Skin epidermis (tissue), 12 donors: Measurements from ENCODE around the gene ATP5F1D.

Experiments used
- H3K27ac ChIP-seq, 21 experiments: fragments of 200-600 bp; sonication (generic) in 11 of 21; one replicate each; pipeline ENCODE4 v1.5.0; 2020; ENCODE audit warnings: mild to moderate bottlenecking in 3 of 21, inconsistent platforms in 2 of 21, moderate library complexity in 2 of 21
- H3K4me3 ChIP-seq, 7 experiments: fragments of 200-600 bp; sonication (generic) in 2 of 7; one replicate each; pipeline ENCODE4 v1.5.0; 2020; ENCODE audit warnings: inconsistent platforms in 2 of 7, mild to moderate bottlenecking in 2 of 7, moderate library complexity in 1 of 7

ATP5F1D gene

DNA sequence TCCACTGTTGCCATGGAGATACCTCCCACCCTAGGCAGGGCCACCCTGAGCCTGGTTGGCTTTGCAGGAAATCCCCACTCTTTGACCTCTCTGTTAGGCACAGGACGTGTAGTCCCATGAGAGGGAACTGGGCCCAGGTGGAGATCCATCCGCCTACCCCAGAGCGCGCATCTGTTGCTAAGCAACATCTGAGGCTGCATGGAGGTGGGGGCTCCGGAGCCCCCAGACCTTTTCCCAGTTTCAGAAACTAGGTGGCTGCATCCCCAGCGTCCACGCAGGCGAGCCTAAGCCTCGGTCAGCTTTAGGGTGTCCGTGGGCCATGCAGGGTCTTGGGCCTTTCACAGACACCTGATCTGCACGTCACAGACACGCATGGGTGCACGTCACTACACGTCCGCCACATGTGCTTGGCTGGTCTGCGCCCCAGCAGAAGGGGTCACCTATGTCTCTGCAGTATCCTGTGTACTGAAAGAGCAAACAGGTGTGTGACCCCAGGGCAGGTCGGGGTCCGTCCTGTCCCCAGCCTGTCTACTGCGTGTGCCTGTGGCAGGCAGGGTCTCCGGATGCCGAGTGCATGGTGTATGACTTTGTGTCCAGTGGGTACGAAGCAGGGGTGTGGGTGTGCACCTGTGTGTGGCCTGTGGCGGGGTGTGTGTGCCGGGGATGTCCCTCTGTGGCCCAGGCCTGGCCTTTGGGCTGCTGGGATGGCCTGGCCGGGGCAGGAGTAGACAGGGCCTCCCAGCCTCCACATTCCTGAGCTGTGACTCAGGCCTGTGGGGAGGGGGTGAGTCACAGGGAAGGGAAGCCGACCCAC lies 23.5 kb downstream of the ATP5F1D start:
- Histone ChIP-seq H3K27ac (peak overlapping the region in 20 of 21 experiments; percentile 71 to 99 (median 86)), H3K4me3 (no peak overlapping the region)

DNA sequence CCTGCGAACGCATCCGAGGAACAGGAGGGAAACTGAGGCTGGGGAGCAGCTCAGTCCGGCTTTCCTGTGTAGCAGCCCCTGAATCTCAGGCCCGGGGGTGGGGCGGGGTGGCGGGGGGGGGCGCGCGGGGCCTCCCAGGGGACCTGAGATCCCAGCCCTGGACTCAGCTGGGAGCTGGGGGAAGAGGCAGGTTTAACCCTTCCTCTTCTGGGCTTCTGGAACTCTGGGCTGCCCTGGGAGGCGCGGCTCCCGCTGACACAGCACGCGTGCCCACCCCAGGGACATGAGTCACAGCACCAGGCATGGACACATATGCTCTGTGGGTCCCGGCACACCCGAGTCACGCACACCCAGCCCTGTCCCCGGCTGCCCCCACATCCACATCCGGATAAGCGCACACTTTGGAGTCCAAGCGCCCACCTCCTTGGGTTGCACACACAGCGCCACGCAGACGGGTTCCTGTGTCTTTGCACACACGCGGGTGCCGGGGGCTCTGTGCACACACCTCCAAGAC lies 24.1 kb downstream of the ATP5F1D start:
- Histone ChIP-seq H3K27ac (peak overlapping the region; percentile 29 to 99 (median 86)), H3K4me3 (peak overlapping the region; percentile 32 to 59 (median 51))

DNA sequence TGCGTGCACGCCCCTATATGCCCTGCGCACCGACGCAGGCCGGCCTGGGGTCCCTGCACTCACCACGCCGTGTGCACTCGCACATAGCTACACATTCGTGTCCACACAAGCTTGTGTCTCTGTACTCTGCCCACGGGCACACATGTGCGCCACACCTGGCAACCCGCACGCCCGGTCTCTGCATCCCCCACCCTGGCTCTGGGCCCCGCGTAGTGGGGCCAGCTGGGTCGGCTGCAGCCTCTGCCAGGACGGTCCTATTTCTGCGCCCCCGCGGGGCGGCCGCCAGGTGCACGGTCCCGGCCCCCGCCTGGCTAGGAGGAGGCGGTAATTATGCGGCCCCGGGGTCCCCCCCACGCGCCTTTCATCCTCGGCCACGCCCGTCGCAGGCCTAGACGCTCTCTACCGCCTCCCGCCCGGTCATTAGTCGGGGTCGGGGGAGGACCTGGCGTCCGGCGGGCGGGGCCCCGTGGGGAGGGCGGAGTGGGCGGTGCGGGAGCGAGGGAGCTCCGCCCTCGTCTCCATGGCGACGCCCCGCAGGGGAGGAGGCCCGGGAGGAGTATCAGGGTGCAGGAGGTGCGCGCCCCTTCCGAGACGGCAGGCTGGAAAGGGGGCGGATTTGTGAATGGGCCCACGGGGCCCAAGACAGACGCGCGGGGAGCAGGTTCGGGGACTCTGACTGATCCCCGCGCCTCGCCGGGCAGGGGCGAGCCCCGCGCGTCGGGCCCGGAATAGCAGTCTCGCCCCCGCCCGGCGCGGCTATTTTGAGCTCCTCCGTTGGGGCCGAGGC lies 24.8 kb downstream of the ATP5F1D start:
- H3K4me3 ChIP-seq, result peak overlapping the region; percentile 32 to 59 (median 51)

DNA sequence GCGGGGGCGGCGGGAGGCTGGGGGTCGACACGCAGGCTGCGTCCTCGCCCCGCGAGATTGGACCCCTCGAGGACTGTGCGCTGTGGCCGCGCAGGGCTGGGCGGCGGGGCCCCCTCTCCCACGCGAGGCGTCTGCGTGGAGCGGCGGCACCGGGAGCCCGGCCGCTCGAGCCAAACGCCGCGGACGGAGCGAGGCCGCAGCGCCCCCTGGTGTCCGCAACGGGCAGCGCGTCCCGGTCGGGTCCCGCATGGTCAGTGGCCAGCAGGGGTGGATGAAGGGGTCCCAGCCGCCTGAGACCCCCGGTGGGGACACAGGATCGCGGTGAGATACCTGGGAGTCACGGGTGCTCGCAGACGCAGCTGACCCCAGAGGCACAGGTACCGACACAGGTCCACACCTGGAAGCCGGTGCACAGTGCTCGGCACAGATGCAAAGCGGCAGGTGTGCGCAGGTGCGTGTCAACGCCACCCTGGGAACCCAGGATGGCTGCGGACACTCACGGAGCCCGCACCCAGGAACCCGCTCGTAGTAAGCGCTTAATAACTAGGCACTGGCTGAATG lies 25.4 kb downstream of the ATP5F1D start:
- H3K27ac ChIP-seq, result peak overlapping the region; percentile 50 to 99 (median 86)
- H3K4me3 ChIP-seq, result peak overlapping the region; percentile 32 to 59 (median 51)

More for the DNA sequence above, 24.8 kb downstream of the ATP5F1D start:
- peak overlapping the region; percentile 50 to 99 (median 86) for H3K27ac ChIP-seq

DNA sequence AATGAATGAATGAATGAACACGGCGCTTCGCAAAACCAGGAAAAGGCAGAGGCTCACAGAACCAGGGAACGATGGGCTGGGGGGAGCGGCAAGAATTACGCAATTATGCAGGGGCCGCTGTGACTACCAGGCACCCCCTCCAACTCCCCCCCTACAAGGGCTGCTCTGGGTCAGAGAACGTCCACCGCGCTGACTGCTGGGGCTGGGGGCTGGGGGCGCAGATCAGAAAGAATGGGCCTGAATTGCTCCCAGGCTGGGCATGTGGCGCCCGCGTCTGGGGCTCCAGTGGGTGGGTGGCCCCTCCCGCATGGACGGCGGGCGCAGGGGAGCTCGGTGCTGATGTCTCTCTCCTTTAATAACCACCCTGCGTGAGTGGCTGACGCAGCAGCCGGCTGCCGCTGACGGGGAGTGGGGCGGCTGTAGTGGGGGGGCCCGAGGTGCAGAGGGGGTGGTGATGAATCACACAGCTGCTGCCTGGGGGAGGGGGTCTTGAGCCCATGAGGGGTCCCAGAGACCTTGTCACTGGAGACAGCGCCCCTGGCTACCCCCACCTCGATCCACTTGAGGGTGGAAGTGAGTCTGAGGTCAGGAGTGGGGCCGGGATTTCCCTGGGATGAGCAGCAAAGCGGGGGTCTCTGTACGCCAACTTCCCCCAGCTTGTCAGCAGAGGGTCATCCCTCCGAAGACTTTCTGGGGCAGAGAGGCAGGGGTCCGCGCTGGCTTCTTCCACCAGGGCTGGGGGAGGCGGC lies 26.1 kb downstream of the ATP5F1D start:
- Histone ChIP-seq H3K4me3 (peak overlapping the region; percentile 32 to 59 (median 51)), H3K27ac (peak overlapping the region in 11 of 21 experiments; percentile 34 to 100 (median 84))

DNA sequence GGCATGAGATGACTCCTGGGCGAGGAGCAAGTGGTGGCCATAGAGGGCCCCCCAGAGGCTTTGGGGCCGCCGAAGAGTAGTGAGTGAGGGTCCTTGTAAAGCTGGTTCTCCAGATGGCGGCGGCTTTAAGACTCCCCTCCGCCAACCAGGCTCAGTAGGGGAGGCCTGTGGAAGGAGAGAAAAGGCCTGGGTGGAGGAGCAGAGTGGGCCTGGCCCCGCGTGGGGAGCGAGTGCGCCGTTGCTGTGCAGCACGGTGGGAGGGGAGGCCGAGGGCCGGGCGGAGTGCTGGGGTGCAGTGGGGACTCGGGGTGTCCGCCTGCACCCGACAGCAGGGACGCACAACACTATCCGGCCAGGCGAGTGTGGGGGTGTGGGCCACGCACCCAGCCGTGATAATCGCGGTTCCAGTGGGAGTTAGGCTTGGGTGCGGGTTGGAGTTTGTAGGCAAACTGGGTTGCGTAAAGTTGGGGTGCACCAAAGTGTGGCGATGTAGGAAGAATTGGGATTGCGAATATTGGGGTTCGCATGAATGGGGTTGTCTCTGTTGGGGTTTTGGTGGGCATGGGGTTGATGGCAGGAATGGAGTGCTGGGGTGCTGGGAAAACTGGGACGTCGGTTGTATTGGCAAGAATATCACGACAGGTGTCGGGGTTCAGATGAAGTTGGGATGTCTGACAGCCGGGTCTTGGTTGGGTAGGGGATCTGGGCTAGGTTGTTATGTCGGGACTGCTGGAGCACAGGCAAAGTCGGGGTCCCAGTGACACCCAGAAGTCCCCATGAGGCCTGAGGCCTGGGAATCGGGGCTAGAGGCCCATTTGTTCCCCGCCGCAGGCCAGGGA lies 26.9 kb downstream of the ATP5F1D start:
- peak overlapping the region in 3 of 7 experiments; percentile 50 to 71 (median 67) for H3K4me3 ChIP-seq
- H3K27ac ChIP-seq, result peak overlapping the region in 17 of 21 experiments; percentile 11 to 100 (median 91)

DNA sequence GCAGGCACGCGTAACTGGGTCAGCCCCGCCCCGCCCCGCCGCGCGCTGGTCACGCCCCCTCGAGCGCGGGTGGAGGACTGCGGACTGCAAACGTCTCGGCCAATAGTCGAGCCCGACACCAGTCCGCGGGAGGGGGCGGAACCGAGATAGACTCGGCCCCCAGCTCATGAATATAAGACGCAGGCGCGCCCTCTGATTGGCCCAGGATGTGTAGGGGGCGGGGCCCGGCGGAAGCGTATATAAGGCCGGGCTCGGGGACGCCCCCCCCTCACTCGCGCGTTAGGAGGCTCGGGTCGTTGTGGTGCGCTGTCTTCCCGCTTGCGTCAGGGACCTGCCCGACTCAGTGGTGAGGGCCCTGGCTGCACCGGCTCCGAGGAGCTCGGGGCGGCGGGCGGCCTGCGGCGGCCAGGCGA lies 27.5 kb downstream of the ATP5F1D start, which contains the start of gene CIRBP:
CIRBP (plus strand) TSS at position 268 of the 413 bp plus-strand sequence. CDS start 1,602 bp downstream, outside the sequence.
- peak within 1 kb of the TSS; percentile 50 to 74 (median 70) for H3K4me3 ChIP-seq
- H3K27ac ChIP-seq, result peak within 1 kb of the TSS; percentile 87 to 100 (median 96)

DNA sequence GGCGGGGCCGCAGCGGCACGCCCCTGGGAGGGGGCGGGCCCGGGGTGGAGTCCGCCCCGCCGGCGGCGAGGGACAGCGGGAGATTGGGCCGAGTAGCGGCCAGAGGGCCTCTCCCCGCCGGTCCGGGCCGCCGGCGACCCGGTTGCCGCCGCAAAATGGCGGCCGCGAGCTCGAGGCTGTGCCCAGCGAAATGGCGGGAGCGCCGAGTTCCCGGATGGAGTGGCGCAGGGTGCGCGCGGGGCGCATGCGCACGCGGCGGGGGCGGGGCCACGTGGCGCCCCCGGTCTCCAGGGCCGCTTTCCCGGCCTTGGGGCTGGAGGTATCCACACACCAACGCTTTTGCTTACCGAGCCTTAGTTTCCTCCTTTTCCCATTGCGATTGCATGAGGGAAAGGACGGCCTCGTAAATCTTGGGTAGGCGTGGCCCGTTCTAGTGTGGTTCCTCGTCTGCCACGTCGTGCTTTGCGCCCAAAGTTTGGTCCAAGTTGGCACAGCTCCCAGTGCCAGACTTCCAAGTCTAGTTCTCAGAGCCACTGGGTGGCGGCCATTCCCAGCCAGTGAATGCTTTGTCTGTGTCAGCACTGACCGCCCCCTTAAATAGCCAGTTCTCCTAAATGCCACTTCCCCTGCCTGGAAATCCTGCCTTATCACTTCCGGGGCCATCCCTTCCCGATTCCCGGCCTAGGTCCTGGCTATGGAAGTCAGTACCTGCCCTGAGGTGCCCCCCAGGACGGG lies 28.1 kb downstream of the ATP5F1D start:
- Histone ChIP-seq H3K27ac (peak overlapping the region; percentile 87 to 100 (median 96)), H3K4me3 (peak overlapping the region; percentile 50 to 74 (median 70))

DNA sequence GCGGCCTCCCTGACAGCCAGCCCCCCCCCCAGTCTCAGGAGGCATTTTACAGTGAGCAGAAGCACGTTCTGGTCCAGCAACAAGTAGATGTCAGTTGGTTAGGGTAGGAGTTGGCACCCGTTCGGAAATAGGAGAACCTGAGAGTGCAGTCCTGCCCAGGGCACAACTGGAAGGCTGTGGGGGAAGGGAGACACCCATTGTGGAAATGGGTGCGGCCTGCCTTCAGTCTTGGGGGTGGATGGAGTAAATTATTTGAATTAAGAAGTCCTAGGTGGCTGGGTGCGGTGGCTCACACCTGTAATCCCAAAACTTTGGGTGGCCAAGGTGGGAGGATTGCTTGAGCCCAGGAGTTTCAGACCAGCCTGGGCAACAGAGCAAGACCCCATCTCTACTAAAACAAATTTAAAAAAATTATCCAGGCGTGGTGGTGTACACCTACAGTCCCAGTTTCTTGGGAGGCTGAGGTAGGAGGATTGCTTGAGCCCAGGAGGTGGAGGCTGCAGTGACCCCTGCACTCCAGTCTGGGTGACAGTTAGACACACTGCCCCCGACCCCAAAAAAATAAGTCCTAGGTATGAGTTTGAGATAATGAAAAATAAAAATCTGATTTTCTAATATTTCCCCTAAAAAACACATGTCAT lies 28.8 kb downstream of the ATP5F1D start:
- Histone ChIP-seq H3K27ac (peak overlapping the region; percentile 8 to 100 (median 95)), H3K4me3 (peak overlapping the region; percentile 50 to 74 (median 70))

DNA sequence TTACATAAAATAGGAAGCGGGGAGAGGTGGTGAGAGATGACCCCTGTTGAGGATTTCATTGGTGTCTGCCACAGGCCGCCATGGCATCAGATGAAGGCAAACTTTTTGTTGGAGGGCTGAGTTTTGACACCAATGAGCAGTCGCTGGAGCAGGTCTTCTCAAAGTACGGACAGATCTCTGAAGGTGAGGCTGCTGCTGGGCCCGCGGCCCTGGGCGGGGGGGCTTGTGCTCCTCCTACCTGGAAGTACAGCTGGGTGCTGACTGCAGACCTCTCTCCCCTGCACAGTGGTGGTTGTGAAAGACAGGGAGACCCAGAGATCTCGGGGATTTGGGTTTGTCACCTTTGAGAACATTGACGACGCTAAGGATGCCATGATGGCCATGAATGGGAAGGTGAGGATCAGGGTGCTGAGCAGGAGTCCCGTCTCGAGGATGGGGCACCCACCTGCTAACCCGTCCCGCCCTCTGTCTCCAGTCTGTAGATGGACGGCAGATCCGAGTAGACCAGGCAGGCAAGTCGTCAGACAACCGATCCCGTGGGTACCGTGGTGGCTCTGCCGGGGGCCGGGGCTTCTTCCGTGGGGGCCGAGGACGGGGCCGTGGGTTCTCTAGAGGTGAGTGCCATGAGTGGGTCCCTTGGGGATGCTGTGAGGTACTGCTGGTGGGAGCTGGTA lies 29.4 kb downstream of the ATP5F1D start:
- H3K27ac ChIP-seq, result peak overlapping the region in 18 of 21 experiments; percentile 8 to 100 (median 94)
- H3K4me3 ChIP-seq, result peak overlapping the region; percentile 9 to 74 (median 70)

DNA sequence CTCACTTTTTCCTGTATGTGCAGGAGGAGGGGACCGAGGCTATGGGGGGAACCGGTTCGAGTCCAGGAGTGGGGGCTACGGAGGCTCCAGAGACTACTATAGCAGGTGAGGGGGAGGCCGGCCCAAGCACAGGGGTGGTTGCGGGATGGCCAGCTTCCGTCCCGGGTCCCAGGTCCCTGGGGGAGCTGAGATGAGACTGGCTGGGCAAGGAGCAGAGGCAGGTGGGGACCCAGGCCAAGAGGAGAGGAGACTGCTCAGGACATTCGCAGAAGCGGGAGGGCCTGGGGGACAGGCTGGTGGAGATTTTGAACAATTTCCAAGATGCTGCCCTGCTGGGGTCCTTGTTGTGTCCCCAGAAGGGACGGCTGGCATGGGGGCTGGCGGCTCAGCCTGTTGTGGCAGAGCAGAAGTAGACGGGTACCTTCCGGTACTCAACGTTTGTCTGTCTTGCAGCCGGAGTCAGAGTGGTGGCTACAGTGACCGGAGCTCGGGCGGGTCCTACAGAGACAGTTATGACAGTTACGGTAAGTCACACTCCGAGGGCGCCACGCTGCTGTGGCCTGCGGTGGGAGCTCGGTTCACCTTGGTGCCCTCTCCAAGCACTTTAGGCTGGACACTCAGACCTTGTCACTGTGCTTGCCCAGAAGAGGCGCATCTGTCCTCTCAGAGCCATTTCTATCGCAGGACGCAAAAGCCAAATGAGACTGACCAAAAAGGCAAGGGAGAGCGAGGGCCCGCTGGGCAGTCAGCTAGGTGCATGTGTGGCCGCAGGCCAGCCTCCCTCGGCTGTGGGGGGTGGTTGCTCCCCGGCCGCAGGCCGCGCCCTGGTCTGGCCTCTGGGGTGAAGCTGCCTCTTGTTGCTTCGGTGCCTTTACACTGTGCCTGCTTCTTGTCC lies 30.2 kb downstream of the ATP5F1D start:
- peak overlapping the region in 13 of 21 experiments; percentile 34 to 100 (median 97) for H3K27ac ChIP-seq
- peak overlapping the region in 2 of 7 experiments; percentile 67 to 70 for H3K4me3 ChIP-seq

DNA sequence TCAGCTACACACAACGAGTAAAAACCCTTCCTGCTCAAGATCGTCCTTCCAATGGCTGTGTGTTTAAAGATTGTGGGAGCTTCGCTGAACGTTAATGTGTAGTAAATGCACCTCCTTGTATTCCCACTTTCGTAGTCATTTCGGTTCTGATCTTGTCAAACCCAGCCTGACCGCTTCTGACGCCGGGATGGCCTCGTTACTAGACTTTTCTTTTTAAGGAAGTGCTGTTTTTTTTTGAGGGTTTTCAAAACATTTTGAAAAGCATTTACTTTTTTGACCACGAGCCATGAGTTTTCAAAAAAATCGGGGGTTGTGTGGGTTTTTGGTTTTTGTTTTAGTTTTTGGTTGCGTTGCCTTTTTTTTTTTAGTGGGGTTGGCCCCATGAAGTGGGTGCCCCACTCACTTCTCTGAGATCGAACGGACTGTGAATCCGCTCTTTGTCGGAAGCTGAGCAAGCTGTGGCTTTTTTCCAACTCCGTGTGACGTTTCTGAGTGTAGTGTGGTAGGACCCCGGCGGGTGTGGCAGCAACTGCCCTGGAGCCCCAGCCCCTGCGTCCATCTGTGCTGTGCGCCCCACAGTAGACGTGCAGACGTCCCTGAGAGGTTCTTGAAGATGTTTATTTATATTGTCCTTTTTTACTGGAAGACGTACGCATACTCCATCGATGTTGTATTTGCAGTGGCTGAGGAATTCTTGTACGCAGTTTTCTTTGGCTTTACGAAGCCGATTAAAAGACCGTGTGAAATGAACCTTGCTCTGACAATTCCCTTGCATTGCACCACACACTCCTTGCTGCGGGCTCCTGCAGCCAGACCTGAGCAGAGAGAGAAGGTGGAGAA lies 31.1 kb downstream of the ATP5F1D start:
- H3K27ac ChIP-seq, result peak overlapping the region in 10 of 21 experiments; percentile 2 to 100 (median 94)
- no peak overlapping the region for H3K4me3 ChIP-seq

DNA sequence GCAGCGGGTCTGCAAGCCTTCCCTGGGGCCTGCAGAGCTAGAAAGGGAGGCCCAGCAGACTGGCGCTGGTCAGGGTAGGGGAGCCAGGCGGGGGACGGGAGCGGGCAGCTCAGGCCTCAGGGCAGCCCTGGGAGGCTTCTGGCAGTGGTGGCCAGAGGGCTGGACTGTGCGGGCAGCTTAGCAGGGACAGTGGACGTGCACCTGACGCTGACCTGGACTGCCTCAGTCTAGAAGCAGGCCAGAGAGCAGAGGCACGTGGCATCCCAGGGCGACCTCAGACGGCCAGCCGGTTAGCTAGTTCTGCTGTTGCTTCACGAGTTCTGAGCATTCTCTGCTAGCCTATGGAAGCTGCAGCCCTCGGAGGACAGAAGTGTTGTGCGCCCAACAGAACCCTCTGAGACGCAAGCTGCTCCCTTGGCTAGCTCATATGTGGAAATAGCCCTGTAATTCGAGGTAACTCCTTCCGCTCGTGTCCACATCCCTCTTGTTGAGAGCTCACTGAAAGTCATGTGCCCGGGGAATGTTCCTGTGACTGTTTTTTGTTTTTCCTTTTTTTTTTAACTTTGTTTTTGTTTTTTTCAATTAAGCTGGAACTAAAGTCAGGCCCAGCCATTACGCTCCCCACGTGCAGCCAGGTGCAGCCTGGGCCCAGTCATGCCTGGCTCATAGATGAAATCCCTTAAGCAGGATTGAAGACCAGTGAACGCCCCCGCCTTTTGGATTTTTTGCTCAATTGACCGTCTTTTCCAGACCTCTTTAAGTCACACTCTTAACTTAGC lies 31.9 kb downstream of the ATP5F1D start:
- Histone ChIP-seq H3K27ac (peak overlapping the region in 10 of 21 experiments; percentile 24 to 98 (median 96)), H3K4me3 (no peak overlapping the region)
